Measurements from ENCODE around the gene NTN4.

DNA sequence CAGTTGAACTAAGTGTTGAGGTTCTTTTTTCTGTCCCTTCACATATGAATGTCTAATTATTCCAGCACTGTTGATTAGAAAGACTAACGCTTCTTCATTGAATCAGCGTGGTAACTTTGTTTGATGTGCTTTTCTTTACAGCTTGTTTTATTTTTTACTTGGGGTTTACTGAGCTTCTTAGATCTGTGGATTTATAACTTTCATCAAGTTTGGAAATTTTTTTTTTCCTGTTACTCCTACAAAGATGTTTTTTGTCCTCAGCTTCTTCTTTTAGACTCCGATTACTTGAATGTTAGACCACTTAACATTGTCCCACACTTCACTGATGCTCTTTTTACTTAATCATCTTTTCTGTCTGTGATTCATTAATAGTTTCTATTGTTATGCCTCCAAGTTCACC is 31.5 kb downstream of the NTN4 start:
- no peak for TF ChIP-seq EZH2 (IDR thresholded peaks at IDR 0.05; ENCODE audit: insufficient read depth, poor library complexity, severe bottlenecking)
- TF ChIP-seq EZH2phosphoT487 (IDR thresholded peaks at IDR 0.05; ENCODE audit: insufficient read depth, low read depth) = no peak
